Posterior vena cava (tissue), 2 donors: Measurements from ENCODE around the gene LRCOL1. TPM values are rescaled to one million over a fixed set of nuclear protein-coding genes. Genes with fewer than 3 reads are reported as not detected.

ENCODE experiments used
- DNase-seq: peaks from one replicate; pipeline ENCODE4 v3.0.0-alpha.2; 2020; ENCODE audit warnings: low spot score
- intact Hi-C, 2 donors: fragments of 100-400 bp; cut with DNase I; formaldehyde crosslinking; loops; one replicate each; pipeline versions ENCODE4 v1.14.1 to v1.14.2; 2022 to 2023
- total RNA-seq, 2 donors: library from RNA; stranded (reverse); fragmentation: NEBNext Ultra II Directional; extraction: Animal tissue kit (Norgen Biotek cat#: 25700); gene quantifications; one replicate each; pipeline ENCODE4 v1.2.1, GENCODE V29; 2021
- donor health status: DM: yes; HTN: yes; CAD: no.
- donor health status: DM: yes; HTN: yes; CAD: no.

LRCOL1 gene
- total RNA-seq, 2 donors from 2014 or later = 0.62 to 0.65 TPM

- intact Hi-C loops = no loop called here
- DNase-seq = no peak
Measured at GRCh38 chr12:132575661-132576060, 34.7 kb downstream of the LRCOL1 start.

GRCh38 chr12:132574271-132574996 is 35.9 kb downstream of the LRCOL1 start:
- no peak for DNase-seq
- intact Hi-C loops = no loop called here

- DNase-seq = no peak
- intact Hi-C loops = no loop called here
Measured at GRCh38 chr12:132572801-132573760, 37.3 kb downstream of the LRCOL1 start.

GRCh38 chr12:132572106-132572505 is 38.3 kb downstream of the LRCOL1 start:
- intact Hi-C loops = no loop called here
- no peak for DNase-seq

- intact Hi-C loops = no loop called here
- DNase-seq = no peak
Measured at GRCh38 chr12:132571598-132571997, 38.8 kb downstream of the LRCOL1 start.

- DNase-seq = no peak
- intact Hi-C loops = no loop called here
Measured at GRCh38 chr12:132571051-132571450, 39.3 kb downstream of the LRCOL1 start.

GRCh38 chr12:132570635-132571034 is 39.7 kb downstream of the LRCOL1 start:
- intact Hi-C loops = no loop called here
- no peak for DNase-seq

- intact Hi-C loops = no loop called here
- no peak for DNase-seq
Measured at GRCh38 chr12:132569856-132570480, 40.4 kb downstream of the LRCOL1 start.

- intact Hi-C loops = no loop called here
- no peak for DNase-seq
Measured at GRCh38 chr12:132568826-132569480, 41.4 kb downstream of the LRCOL1 start.

GRCh38 chr12:132568301-132568700 is 42.1 kb downstream of the LRCOL1 start:
- DNase-seq = no peak
- intact Hi-C loops = no loop called here

GRCh38 chr12:132566516-132567131 is 43.8 kb downstream of the LRCOL1 start:
- DNase-seq = no peak
- intact Hi-C loops = no loop called here

GRCh38 chr12:132565365-132565764 is 45.0 kb downstream of the LRCOL1 start:
- intact Hi-C loops = no loop called here

GRCh38 chr12:132563911-132564310 is 46.5 kb downstream of the LRCOL1 start:
- DNase-seq = no peak
- intact Hi-C loops = loop anchor here in 1 of 2 donors (1.0 kb wide), 1 partner anchor 20 kb away; no protein-coding TSS in a partner anchor

More at GRCh38 chr12:132565365-132565764, 45.0 kb downstream of the LRCOL1 start:
- no peak for DNase-seq

- DNase-seq = no peak
- intact Hi-C loops = loop anchor here in 1 of 2 donors (1.0 kb wide), 1 partner anchor 22 kb away; no protein-coding TSS in a partner anchor
Measured at GRCh38 chr12:132562489-132563021, 47.8 kb downstream of the LRCOL1 start.

- DNase-seq = no peak
- intact Hi-C loops = no loop called here
Measured at GRCh38 chr12:132561427-132562156, 48.8 kb downstream of the LRCOL1 start.

GRCh38 chr12:132560614-132561426 is 49.6 kb downstream of the LRCOL1 start:
- DNase-seq = no peak
- intact Hi-C loops = no loop called here

GRCh38 chr12:132560364-132560613 is 50.1 kb downstream of the LRCOL1 start:
- intact Hi-C loops = no loop called here
- DNase-seq = no peak
